Measurements from ENCODE around the gene SPNS3. TPM values are rescaled to one million over a fixed set of nuclear protein-coding genes. Genes with fewer than 3 reads are reported as not detected.
A peak's percentile ranks its signal among the peaks of the same experiment; 100 is the strongest.

Gene SPNS3
- total and polyA plus RNA-seq, 2 of the 4 experiments (the other 2 are of a cell fraction): 0.18 TPM; not detected in 1

GRCh38 chr17:4533523-4534504 is 100.1 kb downstream of the SPNS3 start (continued):
- TF ChIP-seq BHLHE40 (IDR thresholded peaks at IDR 0.05; ENCODE audit: low read depth, low read length): no peak

DNA sequence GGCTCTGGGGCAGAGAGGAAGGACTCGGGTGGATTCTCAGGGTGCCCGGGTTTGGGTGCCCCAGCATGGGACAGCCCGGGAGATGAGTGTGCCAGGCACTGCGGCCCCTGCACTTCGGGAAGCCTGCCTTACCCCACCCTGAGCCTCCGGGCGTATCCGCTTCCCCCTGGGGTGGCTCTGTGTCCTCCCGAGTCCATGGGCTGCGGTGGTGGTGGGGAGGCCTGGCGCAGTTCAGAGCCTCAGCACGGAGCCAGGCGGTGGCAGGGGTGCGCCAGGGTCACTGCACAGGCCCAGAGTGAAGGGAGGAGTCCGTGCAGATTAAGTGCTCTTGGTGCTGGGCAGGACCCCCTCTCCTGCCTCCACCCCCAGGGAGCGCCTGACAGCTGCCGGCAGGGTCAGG is 100.8 kb downstream of the SPNS3 start:
- ChIA-PET CTCF (no interaction called here), POLR2A (ENCODE audit: unreplicated experiment) (no interaction called here)
- Histone ChIP-seq H3K36me3 (ENCODE audit: control insufficient read depth, insufficient read depth, low read length) (peaks cover 17% of the 10 kb centered on the region), H4K20me1 (ENCODE audit: insufficient read depth, low read length) (peaks cover 9% of the 10 kb centered on the region), H4K5ac (ENCODE audit: low read depth, low read length) (no peak overlapping the region), H3K4ac (ENCODE audit: low read depth, low read length) (no peak overlapping the region), H3K9me1 (ENCODE audit: insufficient read depth, low read length) (no peaks in the 10 kb centered on the region), H3K18ac (ENCODE audit: low read depth, low read length) (no peak overlapping the region), H2BK20ac (ENCODE audit: low read depth, low read length) (no peak overlapping the region), H3K56ac (ENCODE audit: extremely low read depth, insufficient read depth, low read length) (no peak overlapping the region), H3K14ac (replicated peaks; ENCODE audit: low read depth, low read length) (no peak overlapping the region), H4K91ac (ENCODE audit: insufficient read depth, low read depth, low read length) (no peak overlapping the region), H3K4me3 (ENCODE audit: insufficient read depth, low read depth, low read length) (no peak overlapping the region), H2BK15ac (ENCODE audit: low read depth, low read length) (no peak overlapping the region), H3K4me1 (ENCODE audit: control insufficient read depth, insufficient read depth, low read length) (peaks cover 3% of the 10 kb centered on the region; the same call in 1 of the 2 replicates), H2AFZ (replicated peaks; ENCODE audit: low read length, poor library complexity) (no peak overlapping the region), H3K9me3 (ENCODE audit: control insufficient read depth, insufficient read depth, low read length) (no peaks in the 10 kb centered on the region), H2AK9ac (replicated peaks; ENCODE audit: low read depth, low read length, poor library complexity) (peak overlapping the region; percentile 5), H2BK120ac (ENCODE audit: low read depth, low read length) (no peak overlapping the region), H2AK5ac (ENCODE audit: low read depth, low read length) (no peak overlapping the region), H3K27me3 (ENCODE audit: control insufficient read depth, insufficient read depth, low read length) (peaks cover 8% of the 10 kb centered on the region), H3K23ac (ENCODE audit: low read depth, low read length) (no peak overlapping the region), H3K79me1 (ENCODE audit: low read depth in 1 of 2, low read length in 2 of 2) (no peaks in the 10 kb centered on the region), H3K27ac (ENCODE audit: insufficient read depth, low read length) (no peak overlapping the region), H2BK5ac (ENCODE audit: low read depth, low read length, poor library complexity, severe bottlenecking) (no peak overlapping the region), H4K8ac (ENCODE audit: low read depth in 2 of 2, low read length in 2 of 2) (no peak overlapping the region), H3K9ac (ENCODE audit: low read depth, low read length) (no peak overlapping the region), H3K4me2 (ENCODE audit: low read depth, low read length) (no peak overlapping the region)
- no TSS peak for BruUV-seq (replicated peaks)
- dilution Hi-C loops (cut with HindIII; ENCODE audit: low sequenced_read_pairs, unreplicated experiment) (no loop called here), intact Hi-C loops (cut with micrococcal nuclease) (no loop called here), in situ Hi-C loops (cut with MboI; ENCODE audit: low sequenced_read_pairs) (no loop called here)
- no peak for DNase-seq
- 78% methylated on average over 8 of the region's 17 CpGs; no CpG with 5 or more reads in 1 of the 2 experiments for WGBS, 2 experiments (ENCODE audit: extremely low coverage in 2 of 2, insufficient read length in 1 of 2)
- ATAC-seq (ENCODE audit: low read depth): no peak
- TF ChIP-seq RCOR1 (IDR thresholded peaks at IDR 0.05; ENCODE audit: insufficient replicate concordance, low read length): no peak
- TF ChIP-seq, protein P1, sequence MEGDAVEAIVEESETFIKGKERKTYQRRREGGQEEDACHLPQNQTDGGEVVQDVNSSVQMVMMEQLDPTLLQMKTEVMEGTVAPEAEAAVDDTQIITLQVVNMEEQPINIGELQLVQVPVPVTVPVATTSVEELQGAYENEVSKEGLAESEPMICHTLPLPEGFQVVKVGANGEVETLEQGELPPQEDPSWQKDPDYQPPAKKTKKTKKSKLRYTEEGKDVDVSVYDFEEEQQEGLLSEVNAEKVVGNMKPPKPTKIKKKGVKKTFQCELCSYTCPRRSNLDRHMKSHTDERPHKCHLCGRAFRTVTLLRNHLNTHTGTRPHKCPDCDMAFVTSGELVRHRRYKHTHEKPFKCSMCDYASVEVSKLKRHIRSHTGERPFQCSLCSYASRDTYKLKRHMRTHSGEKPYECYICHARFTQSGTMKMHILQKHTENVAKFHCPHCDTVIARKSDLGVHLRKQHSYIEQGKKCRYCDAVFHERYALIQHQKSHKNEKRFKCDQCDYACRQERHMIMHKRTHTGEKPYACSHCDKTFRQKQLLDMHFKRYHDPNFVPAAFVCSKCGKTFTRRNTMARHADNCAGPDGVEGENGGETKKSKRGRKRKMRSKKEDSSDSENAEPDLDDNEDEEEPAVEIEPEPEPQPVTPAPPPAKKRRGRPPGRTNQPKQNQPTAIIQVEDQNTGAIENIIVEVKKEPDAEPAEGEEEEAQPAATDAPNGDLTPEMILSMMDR (conservative IDR thresholded peaks at IDR 0.05; ENCODE audit: low read depth, low read length): no peak
- TF ChIP-seq, protein P2, sequence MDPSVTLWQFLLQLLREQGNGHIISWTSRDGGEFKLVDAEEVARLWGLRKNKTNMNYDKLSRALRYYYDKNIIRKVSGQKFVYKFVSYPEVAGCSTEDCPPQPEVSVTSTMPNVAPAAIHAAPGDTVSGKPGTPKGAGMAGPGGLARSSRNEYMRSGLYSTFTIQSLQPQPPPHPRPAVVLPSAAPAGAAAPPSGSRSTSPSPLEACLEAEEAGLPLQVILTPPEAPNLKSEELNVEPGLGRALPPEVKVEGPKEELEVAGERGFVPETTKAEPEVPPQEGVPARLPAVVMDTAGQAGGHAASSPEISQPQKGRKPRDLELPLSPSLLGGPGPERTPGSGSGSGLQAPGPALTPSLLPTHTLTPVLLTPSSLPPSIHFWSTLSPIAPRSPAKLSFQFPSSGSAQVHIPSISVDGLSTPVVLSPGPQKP (IDR thresholded peaks at IDR 0.05; ENCODE audit: borderline replicate concordance, low read depth, low read length): no peak
- TF ChIP-seq MXI1 (IDR thresholded peaks at IDR 0.05; ENCODE audit: borderline replicate concordance, low read depth, low read length): no peak
- TF ChIP-seq CEBPB (IDR thresholded peaks at IDR 0.05; ENCODE audit: low read depth, low read length): no peak

Data from IMR-90 (cell line).